NCI-H2107 treated with DMSO at 0.1 percent for 48 hours (cell line): Measurements from ENCODE around the gene CCDC71L.
"Not testable (repeated sequence)": the region's sequence is repeated elsewhere in the genome, so short reads cannot be mapped to it uniquely, and the experiment has no call there.

Experiments used
- DNase-seq: peaks from one replicate; lab custom pipeline; 2025; ENCODE audit not compliant: unreplicated experiment; lab: John Stamatoyannopoulos, UW

The CCDC71L gene

GRCh38 chr7:106660862-106661720, at the start of gene CCDC71L:
CCDC71L (minus strand) TSS chr7:106661158; CDS start chr7:106660896, 262 bp downstream.
- DNase-seq = peak; percentile 89

DNA sequence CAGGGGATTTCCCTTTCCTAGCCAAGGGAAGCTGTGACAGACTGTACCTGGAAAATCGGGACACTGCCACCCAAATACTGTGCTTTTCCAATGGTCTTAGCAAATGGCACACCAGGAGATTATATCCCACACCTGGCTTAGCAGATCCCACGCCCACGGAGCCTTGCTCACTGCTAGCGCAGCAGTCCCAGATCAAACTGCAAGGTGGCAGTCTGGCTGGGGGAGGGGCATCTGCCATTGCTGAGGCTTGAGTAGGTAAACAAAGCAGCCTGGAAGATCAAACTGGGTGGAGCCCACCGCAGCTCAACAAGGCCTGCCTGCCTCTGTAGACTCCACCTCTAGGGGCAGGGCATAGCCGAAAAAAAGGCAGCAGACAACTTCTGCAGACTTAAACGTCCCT, 48.6 kb upstream of the CCDC71L start:
- DNase-seq = not testable (repeated sequence)

GRCh38 chr7:106704000-106704840, 43.3 kb upstream of the CCDC71L start:
- no peak for DNase-seq

- DNase-seq = no peak
These were observed 32.9 kb upstream of the CCDC71L start for GRCh38 chr7:106693677-106694353.

- DNase-seq = no peak
These were observed 31.6 kb upstream of the CCDC71L start for GRCh38 chr7:106692450-106693051.

- DNase-seq = not testable (repeated sequence)
These were observed 27.2 kb upstream of the CCDC71L start for GRCh38 chr7:106688161-106688560.

DNA sequence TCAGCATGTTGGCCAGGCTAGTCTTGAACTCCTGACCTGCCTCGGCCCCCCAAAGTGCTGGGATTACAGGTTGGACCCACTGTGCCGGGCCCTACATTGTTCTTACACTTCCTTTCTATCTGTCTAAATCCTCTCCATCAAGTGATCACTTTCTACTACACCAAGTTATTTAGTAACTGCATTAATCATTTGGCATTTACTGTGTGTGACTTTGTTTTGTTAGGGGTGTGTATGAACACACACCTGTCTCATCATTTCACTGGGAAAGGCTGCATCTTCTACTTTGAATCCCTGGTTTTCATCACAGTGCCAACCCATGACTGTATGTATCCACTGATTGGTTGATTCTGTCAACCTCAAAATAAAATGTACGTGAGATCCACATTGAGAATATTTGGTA, 23.0 kb upstream of the CCDC71L start:
- DNase-seq = no peak

GRCh38 chr7:106681815-106682495, 21.0 kb upstream of the CCDC71L start:
- no peak for DNase-seq

DNA sequence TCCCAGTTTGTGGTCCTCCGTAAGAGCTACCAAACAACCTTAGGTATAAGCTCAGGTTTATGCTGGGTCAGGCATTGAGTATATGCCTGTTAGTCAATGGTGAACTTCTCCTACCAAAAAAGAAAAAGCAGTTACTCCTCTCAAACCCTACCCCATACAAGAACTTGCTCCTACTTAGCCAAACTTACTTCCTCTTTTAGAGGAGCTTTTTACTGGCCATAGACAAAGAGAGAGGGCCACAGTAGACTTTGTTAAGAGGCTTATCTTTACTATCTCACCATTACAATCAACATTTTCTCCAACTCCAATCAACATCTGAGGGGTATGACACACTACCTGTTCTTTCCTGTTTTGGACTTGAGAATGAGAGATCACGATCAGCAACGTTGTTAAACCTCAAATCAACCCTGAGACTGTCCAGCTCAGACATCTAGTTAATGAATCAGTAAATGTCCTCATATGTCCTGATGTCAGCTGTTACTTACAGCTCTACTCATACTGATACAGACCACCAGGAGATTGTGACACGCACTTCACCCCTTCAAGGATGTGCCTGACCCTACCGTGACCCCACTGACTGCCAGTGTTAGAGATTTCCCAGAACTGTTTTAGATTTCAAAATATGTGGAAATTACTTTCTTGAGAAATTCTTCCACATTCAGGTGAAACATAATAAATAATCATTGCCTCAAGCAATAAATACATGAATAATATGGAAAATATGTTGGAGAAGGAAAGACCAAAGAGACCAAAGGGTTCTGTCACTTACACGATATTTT, 18.4 kb upstream of the CCDC71L start:
- no peak for DNase-seq

DNA sequence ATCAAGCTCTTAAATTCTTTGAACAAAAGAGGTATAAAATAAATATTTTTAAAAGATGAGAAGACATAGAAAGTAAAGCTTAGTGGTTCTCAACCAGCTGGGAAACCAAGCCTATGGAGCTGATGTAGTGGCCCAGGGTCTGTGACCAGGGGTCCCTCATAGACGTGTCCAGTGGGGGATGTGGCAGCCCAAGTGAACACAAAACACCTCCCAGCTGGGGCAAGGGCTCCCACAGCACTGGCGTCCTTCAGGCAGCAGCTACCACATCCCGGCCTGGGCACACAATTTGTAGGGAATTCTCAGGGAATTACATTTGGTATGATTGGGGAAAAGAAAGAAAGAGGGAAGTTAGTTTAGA, 17.8 kb upstream of the CCDC71L start:
- DNase-seq = no peak

DNA sequence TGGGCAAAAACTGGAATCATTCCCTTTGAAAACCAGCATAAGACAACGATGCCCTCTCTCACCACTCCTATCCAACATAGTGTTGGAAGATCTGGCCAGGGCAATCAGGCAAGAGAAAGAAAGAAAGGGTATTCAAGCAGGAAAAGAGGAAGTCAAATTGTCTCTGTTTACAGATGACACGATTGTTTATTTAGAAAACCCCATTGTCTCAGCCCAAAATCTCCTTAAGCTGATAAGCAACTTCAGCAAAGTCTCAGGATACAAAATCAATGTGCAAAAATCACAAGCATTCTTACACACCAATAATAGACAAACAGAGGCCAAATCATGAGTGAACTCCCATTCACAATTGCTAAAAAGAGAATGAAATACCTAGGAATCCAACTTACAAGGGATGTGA, 15.5 kb upstream of the CCDC71L start:
- not testable (repeated sequence) for DNase-seq

DNA sequence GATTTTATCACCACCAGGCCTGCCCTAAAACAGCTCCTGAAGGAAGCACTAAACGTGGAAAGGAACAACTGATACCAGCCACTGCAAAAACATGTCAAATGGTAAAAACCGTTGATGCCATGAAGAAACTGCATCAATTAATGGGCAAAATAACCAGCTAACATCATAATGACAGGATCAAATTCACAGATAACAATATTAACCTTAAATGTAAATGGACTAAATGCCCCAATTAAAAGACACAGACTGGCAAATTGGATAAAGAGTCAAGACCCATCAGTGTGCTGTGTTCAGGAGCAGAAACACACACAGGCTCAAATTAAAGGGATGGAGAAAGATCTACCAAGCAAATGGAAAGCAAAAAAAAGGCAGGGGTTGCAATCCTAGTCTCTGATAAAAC, 12.7 kb upstream of the CCDC71L start:
- not testable (repeated sequence) for DNase-seq

GRCh38 chr7:106671930-106672329, 11.0 kb upstream of the CCDC71L start:
- DNase-seq = not testable (repeated sequence)

- DNase-seq = no peak
These were observed 10.2 kb upstream of the CCDC71L start for GRCh38 chr7:106671160-106671559.

GRCh38 chr7:106668861-106669524, 8.0 kb upstream of the CCDC71L start:
- DNase-seq = no peak

GRCh38 chr7:106666353-106666752, 5.4 kb upstream of the CCDC71L start:
- no peak for DNase-seq

GRCh38 chr7:106664343-106664742, 3.4 kb upstream of the CCDC71L start:
- no peak for DNase-seq

- DNase-seq = no peak
These were observed 746 bp downstream of the CCDC71L start for GRCh38 chr7:106659963-106660861.
